Immature natural killer cell (primary cell): ENCODE data around the gene ZNF493. TPM values are rescaled to one million over a fixed set of nuclear protein-coding genes. Genes with fewer than 3 reads are reported as not detected.

Experiments used
- DNase-seq, 3 donors: peaks; one replicate each; pipeline ENCODE4 v3.0.0; 2022; ENCODE audit warnings: mixed read lengths in 1 of 3
- H3K27ac Mint-ChIP-seq, 6 donors: one replicate each; pipeline ENCODE4 v1.8.0; 2020; ENCODE audit warnings: mixed read lengths in 6 of 6, mild to moderate bottlenecking in 5 of 6, inconsistent platforms in 4 of 6, moderate library complexity in 3 of 6
- H3K27me3 Mint-ChIP-seq, 3 donors: one replicate each; pipeline ENCODE4 v1.8.0; 2020 to 2021; ENCODE audit warnings: low read depth in 3 of 3, mild to moderate bottlenecking in 3 of 3, mixed read lengths in 3 of 3, moderate library complexity in 3 of 3, inconsistent platforms in 1 of 3
- H3K36me3 Mint-ChIP-seq, 3 donors: one replicate each; pipeline ENCODE4 v1.8.0; 2020; ENCODE audit warnings: mixed read lengths in 3 of 3, inconsistent platforms in 2 of 3, mild to moderate bottlenecking in 2 of 3
- H3K4me1 Mint-ChIP-seq, 2 donors: one replicate each; pipeline ENCODE4 v1.8.0; 2020; ENCODE audit warnings: inconsistent platforms in 2 of 2, mild to moderate bottlenecking in 2 of 2, mixed read lengths in 2 of 2, moderate library complexity in 1 of 2
- H3K4me3 Mint-ChIP-seq, 5 donors: one replicate each; pipeline ENCODE4 v1.8.0; 2020; ENCODE audit warnings: mild to moderate bottlenecking in 5 of 5, mixed read lengths in 5 of 5, inconsistent platforms in 3 of 5, moderate library complexity in 3 of 5
- H3K9me3 Mint-ChIP-seq, 6 donors: one replicate each; pipeline ENCODE4 v1.8.0; 2020; ENCODE audit warnings: mild to moderate bottlenecking in 6 of 6, mixed read lengths in 6 of 6, inconsistent platforms in 4 of 6, moderate library complexity in 3 of 6
- polyA plus RNA-seq, 3 donors: library from polyadenylated mRNA; unstranded; fragments of 300-500 nt; fragmentation: Illumina TruSeq; gene quantifications; one replicate each; pipeline ENCODE4 v1.2.3, GENCODE V29; 2021

Gene ZNF493
- polyA plus RNA-seq, 3 donors from 2014 or later: 17.0 to 24.0 (median 18.3) TPM

DNA sequence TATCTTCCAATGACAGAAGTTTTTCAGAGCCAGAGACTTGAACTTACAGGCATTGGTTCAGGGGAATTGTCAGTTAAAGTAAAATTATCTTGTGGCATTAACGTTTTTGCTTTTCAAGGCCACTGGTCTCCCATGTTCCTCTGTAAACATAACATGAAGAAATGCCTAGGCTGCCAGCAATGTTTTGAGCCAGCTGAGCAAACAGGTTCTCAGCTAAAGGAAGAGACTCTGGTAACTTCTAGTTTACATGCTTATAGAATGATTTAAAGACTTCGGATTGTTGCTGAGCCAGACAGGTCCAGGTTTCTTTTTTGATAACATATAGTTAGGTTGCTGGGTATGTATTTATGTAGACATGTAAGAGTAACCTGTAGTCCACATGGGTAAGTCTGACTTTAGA is 35.7 kb downstream of the ZNF493 start:
- Mint-ChIP-seq H3K4me1 (no peaks in the 10 kb centered on the region), H3K4me3 (no peak overlapping the region), H3K36me3 (peaks cover 2 to 12% (median 8%) of the 10 kb centered on the region in 3 donors), H3K27me3 (no peaks in the 10 kb centered on the region), H3K9me3 (peaks cover 48 to 87% (median 68%) of the 10 kb centered on the region in 6 donors), H3K27ac (no peak overlapping the region)
- no peak for DNase-seq

GRCh38 chr19:21434516-21434915 is 37.6 kb downstream of the ZNF493 start:
- DNase-seq: no peak
- Mint-ChIP-seq H3K36me3 (peaks cover 6 to 13% (median 9%) of the 10 kb centered on the region in 3 donors), H3K4me3 (no peak overlapping the region), H3K27ac (no peak overlapping the region), H3K27me3 (peaks cover 0 to 2% (median 2%) of the 10 kb centered on the region in 3 donors), H3K9me3 (peaks cover 48 to 94% (median 75%) of the 10 kb centered on the region in 6 donors), H3K4me1 (peaks cover 0 to 1% of the 10 kb centered on the region in 2 donors)

DNA sequence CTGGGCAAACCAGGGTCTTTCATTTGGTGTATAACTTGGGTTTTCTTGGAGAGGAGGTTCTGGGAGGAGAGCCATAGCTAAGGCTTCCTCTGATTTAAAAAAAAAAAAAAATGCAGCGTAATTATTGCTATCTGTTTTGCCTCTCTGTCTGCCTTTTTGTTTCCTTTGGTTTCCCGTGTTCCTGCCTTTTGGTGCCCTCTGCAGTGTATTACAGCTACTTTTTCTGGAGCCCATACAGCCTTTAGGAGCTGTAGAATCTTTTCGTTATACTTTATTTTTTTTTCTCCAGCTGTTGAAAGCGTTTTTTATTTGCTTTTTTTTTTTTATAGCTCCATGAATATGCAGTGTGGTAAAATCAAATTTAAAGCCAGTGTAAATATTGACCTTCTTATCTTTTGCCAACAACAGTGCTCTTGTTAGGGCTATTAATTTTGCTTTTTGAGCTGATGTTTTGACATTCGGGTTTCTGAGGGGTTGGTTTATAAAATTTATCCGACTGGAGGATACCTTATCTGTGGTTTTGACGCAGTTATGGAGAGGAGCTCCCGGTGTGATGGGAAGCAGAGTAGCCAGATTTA is 38.1 kb downstream of the ZNF493 start:
- no peak overlapping the region for H3K27ac Mint-ChIP-seq
- peaks cover 0 to 2% (median 2%) of the 10 kb centered on the region in 3 donors for H3K27me3 Mint-ChIP-seq
- DNase-seq: no peak
- H3K9me3 Mint-ChIP-seq: peaks cover 44 to 94% (median 75%) of the 10 kb centered on the region in 6 donors
- no peak overlapping the region for H3K4me3 Mint-ChIP-seq
- peaks cover 0 to 7% of the 10 kb centered on the region in 2 donors for H3K4me1 Mint-ChIP-seq
- H3K36me3 Mint-ChIP-seq: peaks cover 9 to 13% (median 10%) of the 10 kb centered on the region in 3 donors

DNA sequence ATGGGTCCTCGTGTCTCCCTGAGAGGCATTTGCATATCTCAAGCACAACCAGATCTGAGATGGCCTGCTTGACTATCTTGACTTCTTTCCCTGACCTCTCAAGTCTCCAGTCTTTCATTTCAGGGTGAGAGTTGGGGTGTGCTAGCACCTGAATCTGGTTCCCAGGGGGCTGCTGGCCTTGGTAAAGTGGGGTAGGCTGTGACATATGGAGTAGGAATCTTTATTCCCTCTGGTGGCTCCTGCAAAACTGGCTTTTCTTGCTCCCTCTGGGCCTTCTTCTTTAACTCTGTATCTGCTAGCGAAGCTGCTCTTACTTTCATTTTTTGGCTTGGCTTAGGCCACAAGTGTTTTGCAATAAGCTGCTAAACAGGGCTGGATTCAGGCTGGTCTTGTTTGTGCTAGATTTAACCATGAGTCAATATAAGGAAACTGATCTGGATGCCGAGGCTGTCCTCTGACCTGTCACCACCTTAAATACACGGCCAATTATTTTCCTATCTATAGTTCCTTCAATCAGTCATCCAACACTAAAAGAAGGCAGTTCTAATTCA is 42.3 kb downstream of the ZNF493 start:
- Mint-ChIP-seq H3K4me3 (no peak overlapping the region), H3K27me3 (peaks cover 0 to 2% (median 2%) of the 10 kb centered on the region in 3 donors), H3K36me3 (peaks cover 9 to 11% (median 10%) of the 10 kb centered on the region in 3 donors), H3K9me3 (peaks cover 27 to 78% (median 57%) of the 10 kb centered on the region in 6 donors), H3K27ac (no peak overlapping the region), H3K4me1 (peaks cover 0 to 7% of the 10 kb centered on the region in 2 donors)
- no peak for DNase-seq

- no peak overlapping the region for H3K4me3 Mint-ChIP-seq
- H3K9me3 Mint-ChIP-seq: peaks cover 24 to 80% (median 56%) of the 10 kb centered on the region in 6 donors
- H3K36me3 Mint-ChIP-seq: peaks cover 6 to 11% (median 10%) of the 10 kb centered on the region in 3 donors
- no peak overlapping the region for H3K27ac Mint-ChIP-seq
- peaks cover 0 to 7% of the 10 kb centered on the region in 2 donors for H3K4me1 Mint-ChIP-seq
- H3K27me3 Mint-ChIP-seq: peaks cover 0 to 2% (median 2%) of the 10 kb centered on the region in 3 donors
- DNase-seq: no peak
These were observed 43.4 kb downstream of the ZNF493 start for GRCh38 chr19:21440321-21440720.

DNA sequence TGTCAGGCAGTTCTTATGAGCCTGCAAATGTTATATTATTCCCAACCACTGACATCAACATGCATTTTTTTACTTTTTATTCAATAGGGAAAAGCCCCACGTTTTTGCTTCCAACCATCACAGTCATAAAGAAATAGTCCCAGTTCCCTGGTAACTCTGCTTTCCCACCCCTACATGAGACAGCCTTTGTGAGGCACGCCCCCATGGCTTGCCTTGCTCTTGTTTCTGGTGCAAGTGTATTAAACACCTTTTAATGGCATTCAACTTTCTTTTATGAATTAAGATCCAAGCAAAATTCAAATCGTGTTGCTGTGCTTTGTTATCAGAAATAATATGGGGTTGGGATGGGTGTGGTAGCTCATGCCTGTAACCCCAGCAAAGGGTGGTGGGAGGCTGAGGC is 54.3 kb downstream of the ZNF493 start:
- no peak for DNase-seq
- Mint-ChIP-seq H3K27me3 (peaks cover 0 to 1% (median 1%) of the 10 kb centered on the region in 3 donors), H3K27ac (no peak overlapping the region), H3K4me3 (no peak overlapping the region), H3K4me1 (no peaks in the 10 kb centered on the region), H3K36me3 (peaks cover 17 to 35% (median 20%) of the 10 kb centered on the region in 3 donors), H3K9me3 (peaks cover 18 to 63% (median 52%) of the 10 kb centered on the region in 6 donors)

- DNase-seq: no peak
- no peaks in the 10 kb centered on the region for H3K4me1 Mint-ChIP-seq
- H3K4me3 Mint-ChIP-seq: no peak overlapping the region
- peaks cover 4 to 29% (median 17%) of the 10 kb centered on the region in 3 donors for H3K36me3 Mint-ChIP-seq
- H3K27me3 Mint-ChIP-seq: peaks cover 0 to 1% (median 0%) of the 10 kb centered on the region in 3 donors
- peaks cover 17 to 46% (median 33%) of the 10 kb centered on the region in 6 donors for H3K9me3 Mint-ChIP-seq
- no peak overlapping the region for H3K27ac Mint-ChIP-seq
These were observed 58.0 kb downstream of the ZNF493 start for GRCh38 chr19:21454901-21455300.

GRCh38 chr19:21460686-21461085 is 63.8 kb downstream of the ZNF493 start:
- Mint-ChIP-seq H3K27me3 (peaks cover 0 to 5% (median 4%) of the 10 kb centered on the region in 3 donors), H3K4me1 (peaks cover 9 to 13% of the 10 kb centered on the region in 2 donors), H3K4me3 (no peak overlapping the region), H3K36me3 (peaks cover 11 to 15% (median 13%) of the 10 kb centered on the region in 3 donors), H3K9me3 (peaks cover 9 to 37% (median 17%) of the 10 kb centered on the region in 6 donors), H3K27ac (no peak overlapping the region)
- DNase-seq: no peak

- Mint-ChIP-seq H3K27ac (no peak overlapping the region), H3K27me3 (peaks cover 0 to 7% (median 4%) of the 10 kb centered on the region in 3 donors), H3K4me1 (peaks cover 9 to 13% of the 10 kb centered on the region in 2 donors), H3K9me3 (peaks cover 5 to 28% (median 12%) of the 10 kb centered on the region in 6 donors), H3K4me3 (peak overlapping the region in 1 of 5 donors; percentile 3), H3K36me3 (peaks cover 8 to 11% (median 10%) of the 10 kb centered on the region in 3 donors)
- DNase-seq: no peak
These were observed 65.6 kb downstream of the ZNF493 start for GRCh38 chr19:21462540-21462939.

DNA sequence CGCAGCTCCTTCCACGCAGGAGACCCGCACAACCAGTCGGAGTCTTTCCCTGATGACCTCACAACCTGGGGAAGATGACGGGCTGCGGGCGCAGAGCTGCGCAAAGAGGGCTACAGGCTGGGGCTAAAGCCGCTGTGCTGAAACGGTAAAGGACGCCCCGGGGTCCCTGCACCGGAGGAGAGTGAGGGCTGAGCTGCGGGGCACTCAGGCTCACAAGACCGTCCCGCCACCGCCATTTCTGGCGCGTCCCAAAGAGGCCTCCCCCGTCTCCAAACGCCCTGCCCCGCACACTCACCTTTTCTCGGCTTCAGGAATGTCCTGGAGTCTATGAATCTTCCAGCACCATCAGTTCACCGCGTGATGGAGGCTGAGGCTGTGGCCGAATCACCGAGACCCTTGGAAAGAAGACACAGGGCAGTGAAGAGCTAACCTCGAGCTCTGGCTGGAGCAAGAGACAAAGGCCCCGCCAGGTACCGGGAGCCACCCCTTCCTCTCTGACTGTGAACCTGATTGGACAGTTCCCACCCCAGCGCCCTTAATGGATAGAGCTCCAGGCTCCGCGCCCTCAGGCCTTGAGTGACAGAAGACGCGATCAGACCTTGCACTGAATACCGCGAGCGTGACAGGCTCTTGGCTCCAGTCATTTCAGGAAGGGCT is 66.6 kb downstream of the ZNF493 start:
- peak; percentile 17 to 44 (median 17) for DNase-seq
- Mint-ChIP-seq H3K36me3 (peaks cover 3 to 11% (median 5%) of the 10 kb centered on the region in 3 donors), H3K9me3 (peaks cover 0 to 22% (median 7%) of the 10 kb centered on the region in 6 donors), H3K27ac (peak overlapping the region in 3 of 6 donors; percentile 17 to 81 (median 40)), H3K27me3 (peaks cover 0 to 7% (median 4%) of the 10 kb centered on the region in 3 donors), H3K4me1 (peaks cover 9 to 13% of the 10 kb centered on the region in 2 donors), H3K4me3 (peak overlapping the region; percentile 80 to 87 (median 87))

GRCh38 chr19:21466627-21467026 is 69.7 kb downstream of the ZNF493 start:
- Mint-ChIP-seq H3K36me3 (peaks cover 0 to 7% (median 3%) of the 10 kb centered on the region in 3 donors), H3K9me3 (peaks cover 0 to 14% (median 2%) of the 10 kb centered on the region in 6 donors), H3K27me3 (peaks cover 0 to 6% (median 2%) of the 10 kb centered on the region in 3 donors), H3K27ac (no peak overlapping the region), H3K4me1 (peaks cover 9 to 13% of the 10 kb centered on the region in 2 donors), H3K4me3 (no peak overlapping the region)
- DNase-seq: no peak

- Mint-ChIP-seq H3K36me3 (peaks cover 0 to 1% (median 0%) of the 10 kb centered on the region in 3 donors), H3K9me3 (peaks cover 0 to 4% (median 0%) of the 10 kb centered on the region in 6 donors), H3K4me1 (peaks cover 3 to 4% of the 10 kb centered on the region in 2 donors), H3K27ac (no peak overlapping the region), H3K27me3 (peaks cover 0 to 4% (median 2%) of the 10 kb centered on the region in 3 donors), H3K4me3 (no peak overlapping the region)
- DNase-seq: no peak
These were observed 71.9 kb downstream of the ZNF493 start for GRCh38 chr19:21468791-21469190.

GRCh38 chr19:21472507-21472906 is 75.6 kb downstream of the ZNF493 start:
- Mint-ChIP-seq H3K9me3 (peaks cover 0 to 2% (median 0%) of the 10 kb centered on the region in 6 donors), H3K4me1 (peaks cover 6 to 10% of the 10 kb centered on the region in 2 donors), H3K27me3 (peaks cover 0 to 4% (median 4%) of the 10 kb centered on the region in 3 donors), H3K36me3 (no peaks in the 10 kb centered on the region), H3K27ac (no peak overlapping the region), H3K4me3 (no peak overlapping the region)
- DNase-seq: no peak
